ENCODE measurements around the gene SLC35B3. TPM values are rescaled to one million over a fixed set of nuclear protein-coding genes. Genes with fewer than 3 reads are reported as not detected.

Gene SLC35B3
- polyA plus RNA-seq, 1 donor from 2014 or later: 22.0 TPM

GRCh38 chr6:8402546-8402945 lies 32.8 kb downstream of the SLC35B3 start:
- Histone ChIP-seq H3K36me3 (ENCODE audit: insufficient read depth, low read length) (no peaks in the 10 kb centered on the region), H3K9me2 (ENCODE audit: insufficient read depth, low read length) (no peaks in the 10 kb centered on the region), H3K4me3 (ENCODE audit: low read length) (no peak overlapping the region), H3F3A (ENCODE audit: insufficient read depth, low read length, poor library complexity, severe bottlenecking) (no peaks in the 10 kb centered on the region), H2AFZ (ENCODE audit: low read depth, low read length) (no peak overlapping the region), H4K20me1 (ENCODE audit: insufficient read depth) (no peaks in the 10 kb centered on the region), H3K9ac (ENCODE audit: low read length) (no peak overlapping the region), H3K79me2 (replicated peaks; ENCODE audit: insufficient read depth, low read length) (no peaks in the 10 kb centered on the region), H3K4me2 (ENCODE audit: low read length) (no peak overlapping the region), H3K27me3 (ENCODE audit: insufficient read depth, low read depth, low read length) (no peaks in the 10 kb centered on the region), H3K27ac (ENCODE audit: low read length) (no peak overlapping the region), H3K9me3 (ENCODE audit: low read length) (no peaks in the 10 kb centered on the region)
- TF ChIP-seq CTCF (IDR thresholded peaks at IDR 0.05; ENCODE audit: poor library complexity, severe bottlenecking): no peak
- no peak for TF ChIP-seq SMC3 (conservative IDR thresholded peaks at IDR 0.05; ENCODE audit: poor library complexity)
- TF ChIP-seq TAF1 (IDR thresholded peaks at IDR 0.05; ENCODE audit: low read depth): no peak
- no peak for TF ChIP-seq POLR2AphosphoS5 (IDR thresholded peaks at IDR 0.05)
- no peak for TF ChIP-seq EP300 (conservative IDR thresholded peaks at IDR 0.05; ENCODE audit: poor library complexity, severe bottlenecking)
- TF ChIP-seq, protein P1, sequence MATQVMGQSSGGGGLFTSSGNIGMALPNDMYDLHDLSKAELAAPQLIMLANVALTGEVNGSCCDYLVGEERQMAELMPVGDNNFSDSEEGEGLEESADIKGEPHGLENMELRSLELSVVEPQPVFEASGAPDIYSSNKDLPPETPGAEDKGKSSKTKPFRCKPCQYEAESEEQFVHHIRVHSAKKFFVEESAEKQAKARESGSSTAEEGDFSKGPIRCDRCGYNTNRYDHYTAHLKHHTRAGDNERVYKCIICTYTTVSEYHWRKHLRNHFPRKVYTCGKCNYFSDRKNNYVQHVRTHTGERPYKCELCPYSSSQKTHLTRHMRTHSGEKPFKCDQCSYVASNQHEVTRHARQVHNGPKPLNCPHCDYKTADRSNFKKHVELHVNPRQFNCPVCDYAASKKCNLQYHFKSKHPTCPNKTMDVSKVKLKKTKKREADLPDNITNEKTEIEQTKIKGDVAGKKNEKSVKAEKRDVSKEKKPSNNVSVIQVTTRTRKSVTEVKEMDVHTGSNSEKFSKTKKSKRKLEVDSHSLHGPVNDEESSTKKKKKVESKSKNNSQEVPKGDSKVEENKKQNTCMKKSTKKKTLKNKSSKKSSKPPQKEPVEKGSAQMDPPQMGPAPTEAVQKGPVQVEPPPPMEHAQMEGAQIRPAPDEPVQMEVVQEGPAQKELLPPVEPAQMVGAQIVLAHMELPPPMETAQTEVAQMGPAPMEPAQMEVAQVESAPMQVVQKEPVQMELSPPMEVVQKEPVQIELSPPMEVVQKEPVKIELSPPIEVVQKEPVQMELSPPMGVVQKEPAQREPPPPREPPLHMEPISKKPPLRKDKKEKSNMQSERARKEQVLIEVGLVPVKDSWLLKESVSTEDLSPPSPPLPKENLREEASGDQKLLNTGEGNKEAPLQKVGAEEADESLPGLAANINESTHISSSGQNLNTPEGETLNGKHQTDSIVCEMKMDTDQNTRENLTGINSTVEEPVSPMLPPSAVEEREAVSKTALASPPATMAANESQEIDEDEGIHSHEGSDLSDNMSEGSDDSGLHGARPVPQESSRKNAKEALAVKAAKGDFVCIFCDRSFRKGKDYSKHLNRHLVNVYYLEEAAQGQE (IDR thresholded peaks at IDR 0.05; ENCODE audit: borderline replicate concordance): no peak
- TF ChIP-seq EZH2 (IDR thresholded peaks at IDR 0.05; ENCODE audit: borderline replicate concordance, insufficient read depth, low read length, poor library complexity, severe bottlenecking): no peak
- TF ChIP-seq MXI1 (conservative IDR thresholded peaks at IDR 0.05; ENCODE audit: poor library complexity, severe bottlenecking): no peak
- no peak for TF ChIP-seq RAD21 (conservative IDR thresholded peaks at IDR 0.05)

DNA sequence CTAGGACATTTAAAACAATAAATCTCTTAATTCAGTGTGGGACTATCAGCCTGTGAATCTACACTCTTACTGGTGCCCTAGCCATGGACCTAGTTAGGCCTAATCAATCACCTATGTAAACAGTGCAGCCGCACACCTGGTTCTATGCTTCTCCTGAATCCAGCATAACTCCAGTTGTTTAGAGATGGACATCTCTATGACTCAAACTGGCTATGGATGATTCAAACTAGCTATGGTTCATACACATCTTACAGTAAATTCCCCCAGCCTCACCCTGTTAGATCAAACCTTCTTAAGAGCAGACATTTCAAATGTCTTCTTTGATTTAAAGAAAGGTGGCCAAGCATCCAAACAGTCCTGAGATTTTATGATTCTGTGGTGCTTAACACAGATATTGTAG lies 34.7 kb downstream of the SLC35B3 start:
- no peak overlapping the region for H3K9ac ChIP-seq (ENCODE audit: low read length)
- TF ChIP-seq, protein P1 (IDR thresholded peaks at IDR 0.05; ENCODE audit: borderline replicate concordance): no peak
- TF ChIP-seq TAF1 (IDR thresholded peaks at IDR 0.05; ENCODE audit: low read depth) (no peak), MXI1 (conservative IDR thresholded peaks at IDR 0.05; ENCODE audit: poor library complexity, severe bottlenecking) (no peak), RAD21 (conservative IDR thresholded peaks at IDR 0.05) (no peak), CTCF (IDR thresholded peaks at IDR 0.05; ENCODE audit: poor library complexity, severe bottlenecking) (no peak), EZH2 (IDR thresholded peaks at IDR 0.05; ENCODE audit: borderline replicate concordance, insufficient read depth, low read length, poor library complexity, severe bottlenecking) (no peak), SMC3 (conservative IDR thresholded peaks at IDR 0.05; ENCODE audit: poor library complexity) (no peak), POLR2AphosphoS5 (IDR thresholded peaks at IDR 0.05) (no peak), EP300 (conservative IDR thresholded peaks at IDR 0.05; ENCODE audit: poor library complexity, severe bottlenecking) (no peak)

More for the DNA sequence above, 34.7 kb downstream of the SLC35B3 start:
- no peaks in the 10 kb centered on the region for H3K36me3 ChIP-seq (ENCODE audit: insufficient read depth, low read length)
- H3K27me3 ChIP-seq (ENCODE audit: insufficient read depth, low read depth, low read length): no peaks in the 10 kb centered on the region
- no peaks in the 10 kb centered on the region for H3K79me2 ChIP-seq (replicated peaks; ENCODE audit: insufficient read depth, low read length)
- H3K27ac ChIP-seq (ENCODE audit: low read length): no peak overlapping the region
- H4K20me1 ChIP-seq (ENCODE audit: insufficient read depth): no peaks in the 10 kb centered on the region
- no peak overlapping the region for H3K4me3 ChIP-seq (ENCODE audit: low read length)
- H3K9me2 ChIP-seq (ENCODE audit: insufficient read depth, low read length): no peaks in the 10 kb centered on the region
- no peaks in the 10 kb centered on the region for H3K9me3 ChIP-seq (ENCODE audit: low read length)
- no peaks in the 10 kb centered on the region for H3F3A ChIP-seq (ENCODE audit: insufficient read depth, low read length, poor library complexity, severe bottlenecking)
- no peak overlapping the region for H3K4me2 ChIP-seq (ENCODE audit: low read length)
- H2AFZ ChIP-seq (ENCODE audit: low read depth, low read length): no peak overlapping the region

All from neural cell (in vitro differentiated cells).